ENCODE data around the gene FAM149A.

FAM149A gene

DNA sequence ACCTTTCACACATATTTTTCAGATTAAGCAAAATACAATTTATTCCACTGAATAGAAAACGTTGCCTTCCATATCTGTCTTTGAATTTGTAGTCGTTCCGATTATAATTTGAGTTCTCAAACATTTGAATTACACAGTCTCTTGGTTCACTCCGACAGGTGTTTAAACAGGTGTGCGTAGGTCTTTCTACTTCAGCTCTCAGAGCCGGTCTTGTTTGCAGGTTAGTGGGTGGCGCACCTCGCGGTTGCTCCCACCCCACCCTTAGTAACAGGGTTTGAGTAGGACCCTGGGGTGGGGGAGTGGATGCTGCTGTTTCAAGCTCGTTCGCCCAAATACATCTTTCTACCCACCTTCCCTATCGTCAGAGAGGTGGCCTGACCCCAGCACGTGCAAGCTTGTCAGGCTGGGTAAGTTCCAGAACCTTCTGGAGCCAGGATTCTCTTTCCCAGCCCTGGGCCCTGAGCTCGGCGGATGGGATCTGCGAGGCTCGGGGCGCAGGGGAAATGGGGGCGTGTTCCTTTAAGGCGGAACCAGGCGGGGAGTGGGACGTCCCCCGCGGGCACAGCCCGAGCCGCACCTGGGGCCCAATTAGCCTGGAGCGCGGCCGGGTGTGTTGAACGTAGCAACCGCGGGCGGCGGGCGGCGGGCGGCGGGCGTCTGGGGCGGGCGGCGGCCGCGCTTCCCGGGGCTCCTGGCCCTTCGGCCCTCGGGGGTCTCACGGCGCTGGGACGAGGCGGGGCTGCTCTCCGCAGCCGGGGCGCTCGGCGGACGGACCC is at the start of gene FAM149A:
Gene FAM149A, plus strand, starts transcription at position 591 of the 776 bp plus-strand sequence.
- Mint-ChIP-seq H3K27me3 (peaks cover 56% of the 10 kb centered on the region), H3K4me3 (peak within 1 kb of the TSS; percentile 70), H3K4me1 (peaks cover 7% of the 10 kb centered on the region), H3K27ac (no peak within 1 kb of the TSS), H3K36me3 (ENCODE audit: low read depth) (no peaks in the 10 kb centered on the region), H3K9me3 (no peaks in the 10 kb centered on the region)
- ATAC-seq (peak; percentile 79), DNase-seq (peak; percentile 54)

DNA sequence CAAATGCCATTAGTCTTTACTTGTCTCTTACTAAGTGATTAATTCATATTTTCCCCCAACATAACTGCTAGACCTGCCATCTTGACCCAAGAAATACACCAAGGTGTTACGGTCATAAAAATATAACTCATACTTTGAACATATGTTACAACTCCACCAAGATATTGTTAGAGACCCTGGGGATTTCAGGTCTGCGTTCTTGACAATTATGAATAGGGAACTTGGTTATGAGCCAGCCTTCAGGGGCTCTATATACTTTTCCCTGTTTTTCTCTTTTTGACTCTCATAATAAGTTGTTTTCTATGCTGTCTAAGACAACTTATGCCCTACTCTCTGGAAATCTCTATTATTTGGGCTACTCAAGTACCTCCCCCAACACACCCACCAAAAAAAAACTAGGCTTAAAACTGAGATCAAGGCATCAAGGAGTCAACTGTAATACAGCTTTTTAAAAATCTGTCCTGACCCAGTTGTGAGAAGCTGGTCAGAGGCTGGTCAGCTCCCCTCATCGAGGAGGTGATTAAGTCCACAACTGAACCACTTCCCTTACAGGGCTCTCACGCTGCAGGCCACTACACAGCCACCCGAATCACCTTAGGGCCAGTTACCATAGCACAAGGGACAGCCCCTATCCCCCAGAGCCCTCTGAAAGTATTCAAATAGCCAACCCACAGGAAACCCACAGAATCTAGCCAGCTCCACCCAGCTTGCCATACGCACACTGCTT is 46.1 kb upstream of the FAM149A start:
- peaks cover 14% of the 10 kb centered on the region for H3K4me1 Mint-ChIP-seq
- DNase-seq, result peak; percentile 2
- peaks cover 3% of the 10 kb centered on the region for H3K36me3 Mint-ChIP-seq (ENCODE audit: low read depth)
- no peak overlapping the region for H3K4me3 Mint-ChIP-seq
- ATAC-seq, result peak; percentile 54
- H3K27ac Mint-ChIP-seq, result no peak overlapping the region
- peaks cover 7% of the 10 kb centered on the region for H3K9me3 Mint-ChIP-seq
- peaks cover 36% of the 10 kb centered on the region for H3K27me3 Mint-ChIP-seq

DNA sequence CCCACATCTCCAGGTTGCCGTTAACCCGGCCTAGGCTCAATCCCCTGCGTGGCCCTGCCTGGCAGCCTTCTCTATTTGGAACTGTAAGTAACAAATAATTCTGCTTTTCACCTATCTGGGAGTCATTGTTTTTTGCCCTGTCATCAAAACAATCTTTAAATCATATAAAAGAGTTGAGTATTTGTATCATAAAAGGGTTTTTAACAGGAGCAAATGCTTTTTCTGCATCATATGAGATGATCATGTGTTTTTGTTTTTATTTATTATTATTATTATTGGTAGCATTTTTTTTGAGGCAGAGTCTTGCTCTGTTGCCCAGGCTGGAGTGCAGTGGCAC is 45.6 kb upstream of the FAM149A start:
- peaks cover 14% of the 10 kb centered on the region for H3K4me1 Mint-ChIP-seq
- no peak overlapping the region for H3K4me3 Mint-ChIP-seq
- ATAC-seq, result no peak
- H3K27me3 Mint-ChIP-seq, result peaks cover 38% of the 10 kb centered on the region
- H3K36me3 Mint-ChIP-seq (ENCODE audit: low read depth), result peaks cover 3% of the 10 kb centered on the region
- peaks cover 7% of the 10 kb centered on the region for H3K9me3 Mint-ChIP-seq
- no peak overlapping the region for H3K27ac Mint-ChIP-seq
- no peak for DNase-seq

DNA sequence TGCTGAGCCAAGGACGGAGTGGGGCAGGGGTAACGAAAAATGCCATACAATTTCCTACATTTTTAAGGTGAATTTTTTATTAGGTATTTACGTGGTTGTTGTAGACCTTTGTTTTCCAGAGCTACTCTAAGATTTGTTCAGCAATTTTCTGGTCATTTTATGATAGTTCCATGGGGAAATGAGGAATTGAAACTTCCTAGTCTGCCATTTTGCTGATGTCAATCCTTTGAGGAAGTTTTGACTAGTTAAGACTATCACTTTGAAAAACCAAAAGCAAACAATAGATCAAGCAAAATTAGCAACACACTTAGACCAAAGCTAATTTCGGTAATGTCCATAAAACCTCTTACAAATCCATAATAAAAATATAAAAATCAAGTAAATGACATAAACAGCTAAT is 42.6 kb upstream of the FAM149A start:
- Mint-ChIP-seq H3K27me3 (peaks cover 37% of the 10 kb centered on the region), H3K4me1 (peaks cover 14% of the 10 kb centered on the region), H3K4me3 (no peak overlapping the region), H3K36me3 (ENCODE audit: low read depth) (peaks cover 3% of the 10 kb centered on the region), H3K27ac (no peak overlapping the region), H3K9me3 (peaks cover 7% of the 10 kb centered on the region)
- DNase-seq (no peak), ATAC-seq (no peak)

DNA sequence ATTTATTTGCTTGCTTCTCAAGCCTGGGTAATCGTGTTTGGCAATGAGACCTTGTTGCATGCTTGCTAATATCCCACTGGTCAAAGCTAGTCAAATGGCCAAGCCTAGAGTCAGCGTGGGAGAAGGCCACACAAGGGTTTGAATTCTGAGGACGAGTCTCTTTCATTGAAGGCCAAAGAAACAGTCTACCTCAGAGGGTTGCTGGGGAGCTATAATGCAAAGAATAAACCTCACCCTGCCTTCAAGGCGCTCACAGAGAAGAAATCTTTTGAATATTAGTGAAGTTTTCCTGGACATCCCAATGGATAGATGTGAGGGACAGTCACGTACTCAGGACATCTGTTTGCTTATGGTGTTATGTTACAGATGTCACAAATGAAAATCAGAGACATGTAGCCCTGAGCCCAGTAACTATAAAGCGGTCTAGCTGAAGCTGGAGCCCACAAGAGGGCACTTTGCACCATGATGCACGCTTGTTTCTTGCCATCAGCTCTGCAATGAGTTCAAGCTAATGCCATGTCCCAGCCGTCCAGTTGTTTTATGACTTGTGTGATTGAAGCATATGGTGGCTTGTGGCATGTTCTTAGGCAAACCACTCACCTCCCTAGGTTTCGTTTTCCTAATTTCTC is 36.6 kb upstream of the FAM149A start:
- peak; percentile 17 for DNase-seq
- ATAC-seq, result peak; percentile 91
- Mint-ChIP-seq H3K9me3 (no peaks in the 10 kb centered on the region), H3K27ac (no peak overlapping the region), H3K4me1 (peaks cover 18% of the 10 kb centered on the region), H3K36me3 (ENCODE audit: low read depth) (no peaks in the 10 kb centered on the region), H3K27me3 (peaks cover 12% of the 10 kb centered on the region), H3K4me3 (peak overlapping the region; percentile 79)

DNA sequence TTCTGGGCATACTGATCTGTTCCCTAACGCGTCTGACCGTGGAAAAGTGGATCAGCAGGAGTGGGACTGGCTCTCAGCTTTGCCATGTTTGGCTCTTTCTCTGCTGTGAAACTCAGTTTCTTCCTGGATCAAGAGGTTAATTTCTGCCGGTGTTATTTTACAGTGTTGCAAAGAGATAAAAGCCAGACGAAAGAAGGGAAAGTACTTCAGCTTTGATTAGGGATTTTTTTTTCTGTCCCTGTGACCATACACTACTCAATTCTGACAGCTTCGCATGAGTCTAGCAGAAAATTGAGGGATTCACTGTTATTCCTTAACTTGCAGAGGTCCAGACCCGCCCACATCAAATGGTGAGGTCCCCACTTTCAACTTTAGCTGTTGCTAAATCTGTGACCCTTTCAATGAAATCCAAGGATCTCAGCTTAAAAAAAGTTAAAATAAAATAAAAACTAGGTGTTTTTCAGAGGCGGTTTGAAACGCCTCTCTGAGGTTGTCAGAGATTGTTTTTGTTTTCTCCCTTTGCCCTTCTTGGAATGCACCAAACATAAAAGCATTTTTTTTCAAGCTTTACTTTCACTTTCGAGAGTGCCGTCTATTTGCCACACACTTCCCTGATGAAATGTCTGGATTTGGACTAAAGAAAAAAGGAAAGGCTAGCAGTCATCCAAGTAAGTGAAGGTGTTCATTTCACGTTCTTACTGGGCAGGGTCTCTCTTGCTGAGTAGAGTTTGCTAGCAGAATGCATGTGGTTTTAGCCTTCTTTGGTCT is 35.7 kb upstream of the FAM149A start, which contains the start of gene TLR3:
Gene TLR3, plus strand, starts transcription at position 576 of the 768 bp plus-strand sequence. CDS start 7,464 bp downstream, outside the sequence.
- no peaks in the 10 kb centered on the region for H3K36me3 Mint-ChIP-seq (ENCODE audit: low read depth)
- peak within 1 kb of the TSS; percentile 79 for H3K4me3 Mint-ChIP-seq
- peaks cover 8% of the 10 kb centered on the region for H3K27me3 Mint-ChIP-seq
- DNase-seq (no peak), ATAC-seq (no peak)
- H3K27ac Mint-ChIP-seq, result no peak within 1 kb of the TSS
- peaks cover 18% of the 10 kb centered on the region for H3K4me1 Mint-ChIP-seq
- H3K9me3 Mint-ChIP-seq, result no peaks in the 10 kb centered on the region

DNA sequence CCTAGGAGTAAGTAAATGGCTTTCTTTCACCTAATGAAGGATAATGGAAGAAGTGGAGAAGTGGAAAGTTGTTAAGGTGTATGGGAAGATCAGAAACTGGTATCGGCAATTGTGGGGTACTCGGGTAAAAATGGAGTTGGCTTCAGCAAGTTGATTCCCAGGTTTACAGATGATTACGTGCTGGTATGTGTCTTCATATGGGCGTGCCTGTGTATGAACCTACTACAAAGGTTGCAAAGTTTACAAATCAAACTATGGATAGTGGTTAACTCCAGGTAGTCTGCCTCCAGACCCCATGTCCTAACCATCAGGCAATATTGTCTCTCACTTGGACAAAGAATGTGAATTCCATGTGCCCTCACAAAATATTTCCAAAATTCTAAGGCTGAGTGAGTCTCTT is 34.8 kb upstream of the FAM149A start:
- DNase-seq (no peak), ATAC-seq (no peak)
- H3K4me1 Mint-ChIP-seq, result peaks cover 18% of the 10 kb centered on the region
- H3K36me3 Mint-ChIP-seq (ENCODE audit: low read depth), result no peaks in the 10 kb centered on the region
- H3K27me3 Mint-ChIP-seq, result peaks cover 7% of the 10 kb centered on the region
- no peak overlapping the region for H3K4me3 Mint-ChIP-seq
- H3K27ac Mint-ChIP-seq, result no peak overlapping the region
- H3K9me3 Mint-ChIP-seq, result no peaks in the 10 kb centered on the region

DNA sequence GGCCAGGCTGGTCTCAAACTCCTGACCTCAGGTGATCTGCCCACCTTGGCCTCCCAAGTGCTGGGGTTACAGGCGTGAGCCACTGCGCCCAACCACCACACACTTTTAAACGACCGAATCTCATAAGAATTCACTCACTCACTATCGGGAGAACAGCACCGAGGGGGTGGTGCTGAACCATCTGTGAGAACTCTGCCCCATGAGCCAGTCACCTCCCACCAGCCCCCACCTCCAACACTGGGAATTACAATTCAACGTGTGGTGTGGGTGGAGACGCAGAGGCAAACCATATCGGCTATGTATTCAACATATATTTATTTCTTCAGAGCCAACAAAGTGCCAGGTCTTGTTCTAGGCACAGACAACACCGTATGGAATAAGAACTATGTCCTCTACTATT is 32.0 kb upstream of the FAM149A start:
- Mint-ChIP-seq H3K27me3 (peaks cover under 1% of the 10 kb centered on the region), H3K4me1 (peaks cover 18% of the 10 kb centered on the region), H3K4me3 (no peak overlapping the region), H3K9me3 (no peaks in the 10 kb centered on the region), H3K27ac (no peak overlapping the region), H3K36me3 (ENCODE audit: low read depth) (no peaks in the 10 kb centered on the region)
- DNase-seq (no peak), ATAC-seq (no peak)

DNA sequence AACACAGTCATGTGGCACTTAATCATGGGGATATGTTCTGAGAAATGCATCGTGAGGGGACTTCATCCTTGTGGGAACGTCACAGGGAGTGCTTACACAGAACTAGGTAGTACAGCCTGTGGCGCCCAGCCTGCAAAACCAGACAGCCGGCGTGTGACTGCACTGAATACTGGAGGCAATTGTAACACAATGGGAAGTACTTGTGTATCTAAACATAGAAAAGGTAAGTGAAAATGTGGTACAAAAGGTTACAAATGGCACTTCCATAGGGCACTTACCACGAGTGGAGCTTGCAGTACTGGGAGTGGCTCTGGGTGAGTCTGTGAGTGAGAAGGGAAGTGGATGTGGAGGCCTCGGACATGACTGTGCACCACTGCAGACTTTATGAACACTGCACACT is 30.3 kb upstream of the FAM149A start:
- Mint-ChIP-seq H3K27me3 (no peaks in the 10 kb centered on the region), H3K4me1 (peaks cover 6% of the 10 kb centered on the region), H3K4me3 (no peak overlapping the region), H3K27ac (no peak overlapping the region), H3K36me3 (ENCODE audit: low read depth) (no peaks in the 10 kb centered on the region), H3K9me3 (no peaks in the 10 kb centered on the region)
- ATAC-seq (no peak), DNase-seq (no peak)

DNA sequence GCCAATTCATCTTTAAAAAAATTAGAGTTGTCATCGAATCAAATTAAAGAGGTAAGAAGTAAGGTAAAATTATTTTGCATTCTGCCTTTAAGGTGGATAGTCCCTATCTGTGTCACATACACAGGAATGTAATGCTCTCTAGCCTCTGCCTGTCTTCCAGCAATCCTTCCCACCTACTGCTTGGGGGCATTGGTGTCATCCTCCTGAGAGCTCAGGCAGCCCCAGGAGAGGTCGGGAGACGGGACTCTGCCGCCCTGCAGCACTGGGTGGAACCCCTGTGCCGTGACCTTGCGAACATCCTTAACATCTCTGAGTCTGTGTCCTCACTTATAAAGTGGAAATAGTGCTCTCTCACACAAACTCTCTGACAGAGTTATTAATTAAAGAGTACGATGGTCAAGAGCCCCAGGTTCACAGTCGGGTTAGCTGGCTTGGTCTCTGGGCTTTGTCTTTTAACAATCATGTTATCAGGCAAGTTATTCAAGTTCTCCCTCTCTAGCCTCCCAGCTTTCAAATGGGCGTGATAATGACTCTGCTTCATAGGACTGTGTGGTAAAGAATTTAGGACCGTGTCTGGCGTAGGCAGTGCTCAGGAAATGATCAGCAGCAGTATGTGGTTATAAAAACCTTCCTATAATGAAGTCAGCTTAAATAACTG is 25.4 kb upstream of the FAM149A start:
- Mint-ChIP-seq H3K4me1 (no peaks in the 10 kb centered on the region), H3K9me3 (no peaks in the 10 kb centered on the region), H3K4me3 (no peak overlapping the region), H3K27ac (no peak overlapping the region), H3K36me3 (ENCODE audit: low read depth) (no peaks in the 10 kb centered on the region), H3K27me3 (no peaks in the 10 kb centered on the region)
- ATAC-seq (no peak), DNase-seq (no peak)

DNA sequence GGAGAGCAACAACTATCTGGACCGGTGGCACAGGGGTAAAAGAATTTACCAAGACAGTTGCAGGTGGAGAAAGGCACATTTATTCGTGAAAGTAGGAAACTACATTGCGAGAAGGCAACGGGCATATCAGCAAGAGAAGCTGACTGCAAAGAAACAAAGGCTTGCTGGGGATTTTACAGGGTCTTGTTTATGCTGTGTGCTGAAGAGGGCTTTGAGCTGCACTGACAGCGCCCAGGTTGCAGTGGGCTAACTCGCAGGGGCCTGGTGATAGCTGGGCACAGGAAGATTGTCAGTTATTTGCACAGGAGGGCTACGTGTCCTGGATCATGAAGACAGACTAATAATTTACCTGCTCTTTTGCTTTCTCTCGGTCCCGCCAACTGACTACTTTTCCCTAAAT is 24.8 kb upstream of the FAM149A start:
- DNase-seq, result no peak
- no peak overlapping the region for H3K4me3 Mint-ChIP-seq
- no peaks in the 10 kb centered on the region for H3K4me1 Mint-ChIP-seq
- H3K9me3 Mint-ChIP-seq, result no peaks in the 10 kb centered on the region
- H3K36me3 Mint-ChIP-seq (ENCODE audit: low read depth), result no peaks in the 10 kb centered on the region
- no peak overlapping the region for H3K27ac Mint-ChIP-seq
- H3K27me3 Mint-ChIP-seq, result no peaks in the 10 kb centered on the region
- ATAC-seq, result no peak

DNA sequence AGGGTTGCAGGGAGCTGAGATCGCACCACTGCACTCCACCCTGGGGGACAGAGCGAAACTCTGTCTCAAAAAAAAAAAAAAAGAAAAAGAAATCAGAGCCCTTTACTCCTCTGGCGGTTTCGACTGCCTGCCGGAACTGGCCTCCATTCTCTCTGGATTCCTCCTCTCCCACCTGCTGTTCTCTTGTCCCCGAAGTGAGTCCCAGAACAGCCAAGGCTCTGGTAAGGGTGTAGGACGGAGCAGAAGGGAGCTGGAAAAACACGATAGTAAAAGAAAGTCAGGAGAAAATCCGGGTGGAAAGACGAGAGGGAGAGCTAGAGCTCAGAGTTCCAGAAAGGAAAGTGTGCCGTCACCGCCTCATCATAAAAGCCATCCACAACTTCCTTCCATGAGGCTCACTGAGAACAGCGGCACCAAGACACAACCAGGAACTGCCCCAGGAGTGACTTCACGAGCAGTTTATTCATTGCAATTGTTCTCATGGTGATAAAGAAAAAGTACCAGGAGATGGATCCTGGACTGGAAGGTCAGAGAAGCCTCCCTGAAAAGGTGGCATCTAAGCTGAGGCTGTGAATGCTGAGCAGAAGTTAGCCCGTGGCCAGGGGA is 23.2 kb upstream of the FAM149A start:
- ATAC-seq (no peak), DNase-seq (no peak)
- H3K36me3 Mint-ChIP-seq (ENCODE audit: low read depth), result no peaks in the 10 kb centered on the region
- no peaks in the 10 kb centered on the region for H3K27me3 Mint-ChIP-seq
- no peak overlapping the region for H3K27ac Mint-ChIP-seq
- H3K4me3 Mint-ChIP-seq, result no peak overlapping the region
- no peaks in the 10 kb centered on the region for H3K4me1 Mint-ChIP-seq
- no peaks in the 10 kb centered on the region for H3K9me3 Mint-ChIP-seq

DNA sequence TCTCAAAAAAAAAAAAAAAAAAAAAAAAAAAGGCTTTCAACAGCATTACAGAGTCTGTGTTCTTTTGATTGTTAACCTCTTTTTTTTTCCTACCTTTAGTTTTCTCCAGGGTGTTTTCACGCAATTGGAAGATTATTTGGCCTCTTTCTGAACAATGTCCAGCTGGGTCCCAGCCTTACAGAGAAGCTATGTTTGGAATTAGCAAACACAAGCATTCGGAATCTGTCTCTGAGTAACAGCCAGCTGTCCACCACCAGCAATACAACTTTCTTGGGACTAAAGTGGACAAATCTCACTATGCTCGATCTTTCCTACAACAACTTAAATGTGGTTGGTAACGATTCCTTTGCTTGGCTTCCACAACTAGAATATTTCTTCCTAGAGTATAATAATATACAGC is 22.3 kb upstream of the FAM149A start:
- Mint-ChIP-seq H3K4me1 (no peaks in the 10 kb centered on the region), H3K27ac (no peak overlapping the region), H3K36me3 (ENCODE audit: low read depth) (no peaks in the 10 kb centered on the region), H3K4me3 (no peak overlapping the region), H3K9me3 (no peaks in the 10 kb centered on the region), H3K27me3 (no peaks in the 10 kb centered on the region)
- DNase-seq, result no peak
- no peak for ATAC-seq

DNA sequence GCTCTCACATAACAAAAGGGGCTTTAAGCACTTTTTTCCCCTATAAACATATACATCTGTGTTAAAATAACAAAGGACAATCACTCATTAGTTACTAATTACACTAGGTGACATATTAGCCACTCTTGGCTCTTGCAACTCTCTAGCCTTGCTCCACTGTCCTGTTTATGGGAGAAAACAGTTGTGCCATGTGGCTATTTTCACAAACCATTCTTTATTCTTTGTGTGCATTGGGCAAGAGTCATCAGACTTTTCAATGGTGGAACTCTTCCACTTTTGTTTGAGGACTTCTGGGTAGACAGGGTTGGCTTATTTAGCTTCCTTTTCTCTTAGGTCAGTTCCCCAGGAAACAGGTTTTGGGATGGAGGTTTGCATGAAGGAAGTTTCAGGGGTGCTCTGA is 16.0 kb upstream of the FAM149A start:
- H3K9me3 Mint-ChIP-seq, result no peaks in the 10 kb centered on the region
- ATAC-seq (no peak), DNase-seq (no peak)
- H3K4me1 Mint-ChIP-seq, result no peaks in the 10 kb centered on the region
- H3K27ac Mint-ChIP-seq, result no peak overlapping the region
- H3K36me3 Mint-ChIP-seq (ENCODE audit: low read depth), result no peaks in the 10 kb centered on the region
- H3K27me3 Mint-ChIP-seq, result peaks cover 2% of the 10 kb centered on the region
- no peak overlapping the region for H3K4me3 Mint-ChIP-seq
